Stimulated activated CD4-positive, alpha-beta T cell treated with anti-CD3 and anti-CD28 coated beads, Interleukin-4, amount 100 ng/mL, for 24 hours (primary cell): ENCODE results near the gene KIAA0753.

Source experiments
- DNase-seq: peaks from one replicate; pipeline ENCODE4 v3.0.0-alpha.2; 2020

Gene KIAA0753

GRCh38 chr17:6568184-6568758 lies 72.2 kb downstream of the KIAA0753 start:
- DNase-seq, result no peak

GRCh38 chr17:6567528-6568183 lies 72.9 kb downstream of the KIAA0753 start:
- no peak for DNase-seq

- DNase-seq, result no peak
Observed at GRCh38 chr17:6561446-6561845, 79.1 kb downstream of the KIAA0753 start.

GRCh38 chr17:6560496-6560895 lies 80.0 kb downstream of the KIAA0753 start:
- no peak for DNase-seq

- no peak for DNase-seq
Observed at GRCh38 chr17:6559753-6560215, 80.7 kb downstream of the KIAA0753 start.

- DNase-seq, result no peak
Observed at GRCh38 chr17:6558932-6559752, 81.4 kb downstream of the KIAA0753 start.

- no peak for DNase-seq
Observed at GRCh38 chr17:6558276-6558675, 82.2 kb downstream of the KIAA0753 start.

GRCh38 chr17:6557040-6557438 lies 83.5 kb downstream of the KIAA0753 start:
- no peak for DNase-seq

- no peak for DNase-seq
Observed at GRCh38 chr17:6556121-6557039, 84.1 kb downstream of the KIAA0753 start, which contains the start of gene PITPNM3. PITPNM3 (minus strand) TSS chr17:6556555; CDS start chr17:6556406, 149 bp downstream.

- no peak for DNase-seq
Observed at GRCh38 chr17:6555331-6556120, 85.0 kb downstream of the KIAA0753 start.

- DNase-seq, result no peak
Observed at GRCh38 chr17:6554871-6555330, 85.6 kb downstream of the KIAA0753 start.

GRCh38 chr17:6554342-6554741 lies 86.2 kb downstream of the KIAA0753 start:
- no peak for DNase-seq

GRCh38 chr17:6551869-6552531 lies 88.5 kb downstream of the KIAA0753 start:
- DNase-seq, result no peak

- DNase-seq, result no peak
Observed at GRCh38 chr17:6551356-6551755, 89.2 kb downstream of the KIAA0753 start.

GRCh38 chr17:6549384-6550036 lies 91.0 kb downstream of the KIAA0753 start:
- no peak for DNase-seq

- peak; percentile 5 for DNase-seq
Observed at GRCh38 chr17:6548578-6549330, 91.8 kb downstream of the KIAA0753 start.

GRCh38 chr17:6548034-6548433 lies 92.5 kb downstream of the KIAA0753 start:
- DNase-seq, result no peak

GRCh38 chr17:6547336-6547735 lies 93.2 kb downstream of the KIAA0753 start:
- no peak for DNase-seq

GRCh38 chr17:6546069-6546718 lies 94.3 kb downstream of the KIAA0753 start:
- no peak for DNase-seq
